OCI-LY7 (cell line): ENCODE results near the gene RET.

ENCODE experiments used
- CTCF ChIP-seq: fragments of 200-600 bp; sonication (generic); conservative IDR thresholded peaks from 2 replicates; pipeline ENCODE4 v1.5.1; 2014; ENCODE audit warnings: mild to moderate bottlenecking, antibody characterized with exemption, low read length, moderate library complexity, mixed read lengths
- EZH2phosphoT487 ChIP-seq: fragments of 200-600 bp; sonication (generic); IDR thresholded peaks from 2 replicates; pipeline ENCODE4 v1.6.1; 2018; ENCODE audit warnings: low read depth, borderline replicate concordance, mild to moderate bottlenecking, mixed run types, antibody characterized with exemption, low read length, moderate library complexity, mixed read lengths

GRCh38 chr10:43138021-43138756 lies 61.3 kb downstream of the RET start, which contains the start of gene CSGALNACT2:
- 0 out of 2 replicates have a peak, but pooled peaks have one; percentile 29 for TF ChIP-seq CTCF
- no peak for TF ChIP-seq EZH2phosphoT487
